Nephron (organoid): Measurements from ENCODE around the gene NAT14.
"Not testable (repeated sequence)": the region's sequence is repeated elsewhere in the genome, so short reads cannot be mapped to it uniquely, and the experiment has no call there.

ENCODE experiments used
- H3K27ac Mint-ChIP-seq, 3 experiments: 2 replicates each; pipeline ENCODE4 v1.8.0; 2020; ENCODE audit warnings: mixed read lengths in 3 of 3, mild to moderate bottlenecking in 2 of 3, moderate library complexity in 1 of 3
- H3K27me3 Mint-ChIP-seq: 2 replicates; pipeline ENCODE4 v1.8.0; 2021; ENCODE audit warnings: low read depth, mild to moderate bottlenecking, moderate library complexity, mixed read lengths
- H3K36me3 Mint-ChIP-seq: 2 replicates; pipeline ENCODE4 v1.8.0; 2020; ENCODE audit warnings: low read depth, mixed read lengths
- H3K4me1 Mint-ChIP-seq: 2 replicates; pipeline ENCODE4 v1.8.0; 2020; ENCODE audit warnings: mixed read lengths
- H3K4me3 Mint-ChIP-seq, 3 experiments: 2 replicates each; pipeline ENCODE4 v1.8.0; 2020; ENCODE audit warnings: mild to moderate bottlenecking in 3 of 3, mixed read lengths in 3 of 3, moderate library complexity in 2 of 3
- H3K9me3 Mint-ChIP-seq: 2 replicates; pipeline ENCODE4 v1.8.0; 2020; ENCODE audit warnings: mixed read lengths
- TF ChIP-seq, protein P1 (sequence below), 3 experiments: fragments of 200-600 bp; sonication (generic); IDR thresholded peaks; one replicate each; pipeline ENCODE4 v1.5.0; 2021; ENCODE audit warnings: antibody characterized with exemption in 3 of 3; ENCODE audit not compliant: unreplicated experiment in 3 of 3

NAT14 gene

DNA sequence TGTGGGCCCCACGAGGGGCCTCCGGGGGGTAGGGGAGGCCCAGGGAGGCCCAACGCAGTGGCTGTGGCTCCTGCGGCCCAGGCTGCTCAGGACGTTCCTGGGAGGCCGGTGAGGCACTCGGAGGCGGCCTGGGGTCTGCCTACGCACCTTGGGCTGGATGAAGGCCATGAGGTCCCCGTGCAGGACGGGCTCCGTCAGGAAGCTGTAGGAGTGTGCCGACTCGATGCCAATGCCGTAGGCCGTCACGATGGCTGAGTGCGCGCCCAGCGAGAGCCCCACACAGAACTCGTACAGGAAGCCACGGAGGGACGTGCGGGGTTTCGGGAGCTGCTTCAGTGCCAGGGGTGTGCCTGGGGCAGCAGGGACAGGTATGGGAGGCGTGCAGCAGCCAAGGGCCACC, 46.0 kb downstream of the NAT14 start:
- no peaks in the 10 kb centered on the region for H3K9me3 Mint-ChIP-seq
- peaks cover 7% of the 10 kb centered on the region for H3K4me1 Mint-ChIP-seq
- no peak overlapping the region for H3K4me3 Mint-ChIP-seq
- TF ChIP-seq, protein P1, sequence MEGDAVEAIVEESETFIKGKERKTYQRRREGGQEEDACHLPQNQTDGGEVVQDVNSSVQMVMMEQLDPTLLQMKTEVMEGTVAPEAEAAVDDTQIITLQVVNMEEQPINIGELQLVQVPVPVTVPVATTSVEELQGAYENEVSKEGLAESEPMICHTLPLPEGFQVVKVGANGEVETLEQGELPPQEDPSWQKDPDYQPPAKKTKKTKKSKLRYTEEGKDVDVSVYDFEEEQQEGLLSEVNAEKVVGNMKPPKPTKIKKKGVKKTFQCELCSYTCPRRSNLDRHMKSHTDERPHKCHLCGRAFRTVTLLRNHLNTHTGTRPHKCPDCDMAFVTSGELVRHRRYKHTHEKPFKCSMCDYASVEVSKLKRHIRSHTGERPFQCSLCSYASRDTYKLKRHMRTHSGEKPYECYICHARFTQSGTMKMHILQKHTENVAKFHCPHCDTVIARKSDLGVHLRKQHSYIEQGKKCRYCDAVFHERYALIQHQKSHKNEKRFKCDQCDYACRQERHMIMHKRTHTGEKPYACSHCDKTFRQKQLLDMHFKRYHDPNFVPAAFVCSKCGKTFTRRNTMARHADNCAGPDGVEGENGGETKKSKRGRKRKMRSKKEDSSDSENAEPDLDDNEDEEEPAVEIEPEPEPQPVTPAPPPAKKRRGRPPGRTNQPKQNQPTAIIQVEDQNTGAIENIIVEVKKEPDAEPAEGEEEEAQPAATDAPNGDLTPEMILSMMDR (IDR thresholded peaks at IDR 0.05; ENCODE audit: unreplicated experiment in 3 of 3) = no peak
- H3K27ac Mint-ChIP-seq = no peak overlapping the region
- no peaks in the 10 kb centered on the region for H3K27me3 Mint-ChIP-seq
- H3K36me3 Mint-ChIP-seq = no peaks in the 10 kb centered on the region

DNA sequence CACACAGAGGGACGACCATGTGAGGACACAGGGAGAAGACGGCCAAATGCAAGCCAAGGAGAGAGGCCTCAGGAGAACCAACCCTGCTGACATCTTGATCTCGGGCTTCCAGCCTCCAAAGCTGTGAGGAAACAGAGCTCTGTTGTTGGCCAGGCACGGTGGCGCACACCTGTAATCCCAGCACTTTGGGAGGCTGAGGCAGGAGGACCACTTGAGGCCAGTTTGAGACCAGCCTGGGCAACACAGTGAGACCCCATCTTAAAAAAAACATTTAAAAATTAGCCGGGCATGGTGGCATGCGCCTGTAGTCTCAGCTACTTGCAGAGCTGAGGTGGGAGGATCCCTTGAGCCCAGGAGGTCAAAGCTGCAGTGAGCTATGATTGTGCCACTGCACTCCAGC, 49.3 kb downstream of the NAT14 start:
- H3K4me1 Mint-ChIP-seq, H3K9me3 Mint-ChIP-seq, H3K27me3 Mint-ChIP-seq, H3K4me3 Mint-ChIP-seq, H3K27ac Mint-ChIP-seq, H3K36me3 Mint-ChIP-seq: not testable (repeated sequence)

DNA sequence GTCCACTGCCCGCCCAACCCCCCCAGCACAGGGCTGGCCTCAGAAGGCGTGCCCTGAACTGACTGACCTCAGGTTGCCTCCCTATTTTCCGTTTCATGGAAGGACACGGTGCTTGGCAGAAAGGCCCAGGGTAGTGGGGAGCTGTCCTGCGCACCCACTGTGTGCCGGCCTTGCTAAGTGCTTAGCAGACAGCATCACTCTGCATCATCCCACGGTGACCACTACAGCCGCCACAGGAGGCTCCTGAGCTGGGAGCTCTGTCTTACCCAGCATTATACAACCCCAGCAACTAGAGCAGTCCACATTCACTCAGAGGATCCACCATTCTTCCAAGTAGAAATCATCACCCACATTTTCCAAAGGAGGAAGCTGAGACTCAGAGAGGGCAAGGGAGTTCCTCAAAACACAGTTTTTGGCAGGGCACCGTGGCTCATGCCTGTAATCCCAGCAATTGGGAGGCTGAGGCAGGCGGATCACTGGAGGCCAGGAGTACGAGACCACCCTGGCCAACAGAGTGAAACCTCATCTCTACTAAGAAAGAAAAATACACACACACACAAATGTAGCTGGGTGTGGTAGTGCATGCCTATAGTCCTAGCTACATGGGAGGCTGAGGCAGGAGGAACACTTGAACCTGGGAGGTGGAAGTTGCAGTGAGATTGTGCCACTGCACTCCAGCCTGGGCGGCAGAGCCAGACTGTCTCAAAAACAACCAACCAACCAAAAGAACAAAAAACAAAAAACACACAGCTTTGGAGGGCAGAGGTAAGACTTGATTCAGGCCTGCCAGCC, 50.4 kb downstream of the NAT14 start:
- Mint-ChIP-seq H3K4me1 (peaks cover 7% of the 10 kb centered on the region), H3K27ac (peak overlapping the region in 2 of 3 experiments; percentile 59 to 69), H3K27me3 (no peaks in the 10 kb centered on the region), H3K36me3 (no peaks in the 10 kb centered on the region), H3K4me3 (peak overlapping the region in 1 of 3 experiments; percentile 8), H3K9me3 (no peaks in the 10 kb centered on the region)
- TF ChIP-seq, protein P1 (IDR thresholded peaks at IDR 0.05; ENCODE audit: unreplicated experiment in 3 of 3) = no peak

DNA sequence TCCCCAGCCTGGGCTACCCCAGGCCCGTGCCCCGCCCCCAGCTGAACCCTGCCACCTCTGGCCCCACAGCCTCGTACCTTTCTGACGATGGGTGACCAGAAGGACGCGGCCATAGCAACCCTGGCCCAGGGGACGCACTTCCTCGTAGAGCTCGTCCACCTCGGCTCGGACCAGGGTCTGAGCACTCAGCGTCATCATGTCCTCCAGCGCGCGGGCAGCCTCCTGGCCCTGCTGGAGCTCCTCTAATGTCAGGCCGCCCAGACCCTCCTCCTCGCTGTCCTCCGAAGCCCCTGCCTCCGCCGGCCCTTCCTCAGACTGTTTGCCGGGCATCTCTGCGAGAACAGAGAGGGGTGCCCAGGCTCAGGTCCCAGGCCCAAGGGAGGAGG, 51.0 kb downstream of the NAT14 start:
- Mint-ChIP-seq H3K4me1 (peaks cover 7% of the 10 kb centered on the region), H3K4me3 (no peak overlapping the region), H3K36me3 (no peaks in the 10 kb centered on the region), H3K27me3 (no peaks in the 10 kb centered on the region), H3K27ac (peak overlapping the region in 1 of 3 experiments; percentile 69), H3K9me3 (no peaks in the 10 kb centered on the region)
- TF ChIP-seq, protein P1 (IDR thresholded peaks at IDR 0.05; ENCODE audit: unreplicated experiment in 3 of 3) = no peak

DNA sequence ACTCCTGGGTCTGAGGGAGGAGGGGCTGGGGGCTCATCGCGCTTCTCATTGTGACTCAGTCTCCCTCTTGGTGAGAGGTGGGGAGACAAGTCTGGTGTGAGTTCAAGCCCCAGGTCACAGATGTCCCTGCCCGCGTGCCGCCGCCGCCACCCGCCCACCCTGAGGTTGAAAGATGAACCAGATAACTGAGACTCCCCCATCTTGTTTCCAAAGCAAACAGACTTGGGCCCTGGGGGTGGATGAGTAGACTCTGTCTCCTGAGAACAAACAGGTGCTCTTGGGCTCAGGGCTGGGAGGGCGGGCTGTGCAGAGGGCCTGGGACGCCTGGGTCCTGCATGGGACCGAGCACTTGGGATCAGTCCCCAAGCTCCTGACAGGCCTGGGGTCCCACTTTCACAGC, 51.4 kb downstream of the NAT14 start:
- H3K9me3 Mint-ChIP-seq = no peaks in the 10 kb centered on the region
- no peaks in the 10 kb centered on the region for H3K27me3 Mint-ChIP-seq
- H3K27ac Mint-ChIP-seq = no peak overlapping the region
- peaks cover 7% of the 10 kb centered on the region for H3K4me1 Mint-ChIP-seq
- no peak overlapping the region for H3K4me3 Mint-ChIP-seq
- no peaks in the 10 kb centered on the region for H3K36me3 Mint-ChIP-seq
- TF ChIP-seq, protein P1 (IDR thresholded peaks at IDR 0.05; ENCODE audit: unreplicated experiment in 3 of 3) = no peak
